GM19328 (cell line): ENCODE measurements around the gene BEAN1.

Experiments
- ATAC-seq: cut with Tn5 transposase; IDR thresholded peaks from one replicate; pipeline ENCODE4 v1.9.1; 2021; ENCODE audit warnings: mild to moderate bottlenecking, moderate library complexity; ENCODE audit not compliant: unreplicated experiment

BEAN1 gene, protein sequence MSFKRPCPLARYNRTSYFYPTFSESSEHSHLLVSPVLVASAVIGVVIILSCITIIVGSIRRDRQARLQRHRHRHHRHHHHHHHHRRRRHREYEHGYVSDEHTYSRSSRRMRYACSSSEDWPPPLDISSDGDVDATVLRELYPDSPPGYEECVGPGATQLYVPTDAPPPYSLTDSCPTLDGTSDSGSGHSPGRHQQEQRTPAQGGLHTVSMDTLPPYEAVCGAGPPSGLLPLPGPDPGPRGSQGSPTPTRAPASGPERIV

DNA sequence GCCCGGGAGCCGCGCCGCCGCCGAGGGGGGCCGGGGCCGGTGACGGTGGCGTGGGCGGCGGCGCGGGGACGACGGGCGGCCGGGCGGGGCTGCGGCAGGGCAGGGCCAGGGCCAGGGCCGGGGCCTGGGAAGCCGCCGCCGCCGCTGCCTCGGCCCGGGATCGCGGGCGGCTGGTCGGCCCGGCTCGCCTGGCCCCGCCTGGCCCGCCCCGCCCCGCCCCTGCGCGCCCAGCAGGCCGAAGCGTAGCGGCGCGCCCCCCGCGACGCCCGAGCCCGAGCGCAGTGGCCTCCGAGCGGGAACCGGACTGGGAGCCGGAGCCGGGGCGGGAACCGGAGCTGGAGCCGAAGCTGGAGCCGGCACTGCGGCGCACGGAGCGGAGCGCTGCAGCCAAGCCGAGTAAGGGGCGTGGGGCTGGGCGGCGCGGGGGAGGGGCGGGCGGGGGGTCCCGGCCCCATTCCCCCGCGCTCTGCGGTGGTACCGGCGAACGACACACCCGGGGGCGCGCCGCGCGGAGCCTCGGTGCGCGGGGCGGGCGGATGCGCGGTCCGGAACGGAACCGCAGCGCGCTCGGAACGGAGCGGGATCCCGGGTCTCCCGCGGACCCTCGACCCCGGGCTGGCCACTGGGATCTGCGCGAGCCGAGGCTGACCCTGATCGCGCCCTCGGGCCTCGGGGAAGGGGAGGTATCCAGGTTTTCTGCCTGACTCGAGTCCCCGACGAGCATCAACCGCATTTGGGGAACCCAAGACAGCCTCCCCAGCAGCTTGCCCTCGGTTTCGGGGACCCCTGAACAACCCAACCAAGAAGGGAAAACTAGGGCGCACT is at the start of gene BEAN1:
Gene BEAN1, plus strand, starts transcription at position 260 of the 825 bp plus-strand sequence. CDS start 10,382 bp downstream, outside the sequence.
- no peak for ATAC-seq

DNA sequence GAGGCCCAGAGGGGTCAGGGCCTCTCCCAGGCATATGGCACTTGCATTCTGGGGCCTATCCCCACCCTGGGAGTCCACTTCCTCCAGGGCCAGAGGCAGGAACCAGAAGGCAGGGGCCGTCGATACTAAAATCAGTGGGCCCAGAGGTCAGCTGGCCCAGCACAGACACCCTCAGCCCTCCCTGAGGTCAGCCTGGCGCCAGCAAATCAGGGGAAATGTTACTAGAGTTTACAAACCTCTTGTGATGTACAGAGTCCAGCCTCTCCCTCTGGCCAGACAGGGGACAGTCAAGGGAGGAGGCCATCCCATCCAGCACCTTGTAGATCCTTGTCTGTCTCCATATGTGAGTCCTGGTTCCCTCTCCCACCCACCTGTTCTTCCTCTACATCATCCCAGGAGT is 49.8 kb upstream of the BEAN1 start:
- ATAC-seq: no peak

DNA sequence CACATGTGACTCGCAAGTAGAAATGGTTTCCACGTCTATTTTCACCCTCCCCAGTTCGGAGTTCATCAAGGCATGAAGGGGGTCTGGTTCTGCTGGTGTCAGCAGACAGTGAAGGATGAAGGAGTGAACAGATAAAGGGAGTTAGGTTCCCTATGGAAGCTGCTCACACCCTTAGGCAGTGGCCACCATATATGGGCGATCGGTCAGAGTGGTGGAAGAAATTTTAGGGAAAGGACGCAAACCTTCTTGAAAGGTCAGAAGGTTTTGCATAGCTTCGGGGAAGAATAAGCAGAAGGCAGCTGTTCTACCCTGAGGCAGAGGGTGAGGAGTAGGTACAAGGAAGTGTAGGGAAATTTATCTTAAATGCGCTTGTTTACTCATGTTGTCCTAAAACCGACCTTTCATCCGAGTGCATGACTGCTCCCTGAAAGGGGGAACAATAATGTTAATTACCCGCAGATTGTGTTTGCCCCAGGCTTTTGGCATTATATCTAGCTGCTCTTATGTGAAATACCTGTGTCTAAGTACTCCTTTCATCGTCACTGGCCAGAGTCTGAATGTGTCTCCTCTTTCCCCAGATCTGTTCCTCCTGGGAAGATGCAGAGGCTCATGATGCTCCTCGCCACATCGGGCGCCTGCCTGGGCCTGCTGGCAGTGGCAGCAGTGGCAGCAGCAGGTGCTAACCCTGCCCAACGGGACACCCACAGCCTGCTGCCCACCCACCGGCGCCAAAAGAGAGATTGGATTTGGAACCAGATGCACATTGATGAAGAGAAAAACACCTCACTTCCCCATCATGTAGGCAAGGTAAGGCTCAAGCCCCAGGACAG is 48.1 kb upstream of the BEAN1 start:
- ATAC-seq: no peak

DNA sequence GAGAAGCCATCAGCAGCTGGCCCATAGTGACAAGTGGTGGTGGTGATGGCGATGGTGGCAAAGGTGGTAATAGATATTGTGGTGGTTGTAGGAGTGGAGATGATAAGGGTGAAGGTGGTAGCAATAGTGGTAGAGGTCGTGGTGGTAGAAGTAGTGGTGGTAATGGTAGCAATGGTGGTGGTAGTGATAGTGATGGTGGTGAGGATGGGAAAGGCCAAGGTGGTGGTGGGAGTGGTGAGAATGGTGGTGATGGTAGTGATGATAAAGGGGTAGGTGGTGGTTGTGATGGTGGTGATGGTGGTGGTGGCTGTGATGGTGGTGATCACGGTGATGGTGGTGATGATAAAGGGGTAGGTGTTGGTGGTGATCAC is 47.5 kb upstream of the BEAN1 start:
- no peak for ATAC-seq

DNA sequence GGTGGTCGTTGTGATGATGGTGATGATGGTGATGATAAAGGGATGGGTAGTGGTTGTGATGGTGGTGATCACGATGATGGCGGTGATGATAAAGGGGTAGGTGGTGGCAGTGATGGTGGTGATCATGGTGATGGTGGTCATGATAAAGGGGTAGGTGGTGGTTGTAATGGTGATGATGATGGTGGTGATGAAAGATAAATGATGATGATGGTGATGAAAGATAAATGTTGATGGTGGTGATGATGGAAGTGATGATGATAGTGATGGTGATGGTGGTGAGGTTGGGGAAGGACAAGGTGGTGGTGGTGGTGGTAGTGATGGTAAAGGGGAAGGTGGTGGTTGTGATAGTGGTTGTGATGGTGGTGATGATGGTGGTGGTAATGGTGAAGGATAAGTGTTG is 46.7 kb upstream of the BEAN1 start:
- no peak for ATAC-seq

DNA sequence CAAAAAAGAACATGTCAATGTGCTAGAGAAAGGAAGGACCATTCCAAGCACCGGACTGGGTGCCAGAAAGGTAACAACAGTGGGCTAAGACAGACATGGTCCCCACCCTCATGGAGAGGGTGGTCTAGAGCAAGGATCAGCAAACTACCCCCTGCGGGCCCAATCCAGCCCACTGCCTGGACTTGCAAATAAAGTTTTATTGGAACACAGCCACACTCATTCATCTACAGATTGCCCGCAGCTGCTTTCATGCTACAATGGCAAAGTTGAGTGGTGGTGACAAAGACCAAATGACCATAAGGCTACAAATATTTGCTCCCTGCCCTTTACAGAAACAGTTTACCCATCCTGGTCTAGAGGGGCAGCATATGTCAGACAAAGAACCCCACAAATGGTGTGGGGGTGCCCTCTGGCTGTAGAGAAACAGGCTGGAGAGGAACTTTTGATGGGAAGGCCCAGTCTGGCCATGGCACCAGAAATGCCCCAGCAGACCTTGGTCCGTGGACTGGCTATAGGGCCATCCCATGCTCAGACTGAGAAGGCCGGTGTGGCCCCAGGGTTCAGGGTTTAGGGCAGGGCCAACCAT is 45.4 kb upstream of the BEAN1 start:
- no peak for ATAC-seq

DNA sequence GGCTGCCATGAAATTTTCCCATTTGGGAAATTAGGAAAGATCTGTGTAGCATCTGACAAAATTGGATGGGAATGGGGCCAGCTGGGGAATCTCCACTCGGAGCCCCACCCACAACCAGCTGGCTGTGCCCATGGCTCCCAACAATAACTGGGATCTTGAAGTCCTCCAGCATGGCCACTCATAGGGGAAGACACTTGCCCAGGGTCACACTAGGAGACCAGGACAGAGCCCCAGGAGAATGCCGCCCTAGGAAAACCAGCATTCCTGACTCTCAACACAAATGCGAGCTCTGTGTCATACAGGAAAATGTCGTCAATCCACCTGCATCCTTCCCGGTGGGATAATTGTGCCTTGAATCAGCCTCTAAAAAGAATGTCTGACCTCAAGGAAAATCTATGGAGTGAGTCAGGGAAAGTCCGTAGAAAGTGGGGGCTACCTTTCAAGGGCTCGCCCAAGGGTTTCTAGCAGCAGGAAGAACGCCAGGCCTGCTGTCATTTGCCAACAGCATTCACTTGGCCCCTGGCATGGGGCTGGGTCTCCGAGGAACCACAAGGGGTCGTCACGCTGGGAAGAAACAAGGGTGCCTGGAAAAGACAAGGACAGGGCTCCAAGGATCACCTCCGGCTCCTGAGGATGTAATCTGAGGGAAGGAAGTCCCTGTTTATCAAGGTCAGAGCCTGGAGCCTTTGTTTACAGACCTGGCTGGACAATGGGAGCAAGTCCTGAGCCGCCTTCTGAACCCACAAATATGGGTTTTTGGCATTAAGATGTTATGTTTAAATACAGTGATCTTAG is 44.7 kb upstream of the BEAN1 start:
- ATAC-seq: no peak

DNA sequence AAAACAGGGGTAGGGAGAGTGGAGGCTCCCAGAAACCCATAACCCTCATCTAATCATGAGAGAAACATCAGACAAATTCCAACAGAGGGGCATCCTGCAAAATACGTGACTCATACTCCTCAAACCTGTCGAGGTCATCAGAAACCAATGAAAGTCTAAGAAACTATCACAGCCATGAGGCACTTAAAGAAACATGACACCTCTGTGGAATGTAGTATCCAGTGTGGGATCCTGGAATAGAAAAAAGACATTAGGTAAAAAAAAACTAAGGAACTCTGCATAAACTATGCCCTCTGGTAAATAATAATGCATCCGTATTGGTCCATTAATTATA is 44.2 kb upstream of the BEAN1 start:
- ATAC-seq: no peak

DNA sequence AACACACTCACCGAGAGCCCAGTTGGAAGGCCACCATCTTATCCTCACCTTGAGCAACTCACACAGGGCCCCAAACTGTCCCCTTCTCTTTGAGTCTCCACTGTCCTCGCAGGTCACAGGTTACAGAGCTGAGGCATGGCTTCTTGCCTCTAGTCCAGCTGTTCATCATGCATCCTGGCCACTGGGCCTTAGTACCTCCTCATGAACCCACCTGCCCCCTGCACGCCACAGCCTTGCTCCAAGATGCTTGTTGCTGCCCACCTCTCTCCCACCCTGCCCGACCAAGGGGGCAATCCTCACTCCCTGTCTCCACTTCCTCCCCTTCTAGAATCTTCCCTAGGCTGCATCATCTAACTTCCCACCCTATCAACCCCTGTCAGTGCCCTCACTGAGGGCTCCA is 43.5 kb upstream of the BEAN1 start:
- no peak for ATAC-seq

DNA sequence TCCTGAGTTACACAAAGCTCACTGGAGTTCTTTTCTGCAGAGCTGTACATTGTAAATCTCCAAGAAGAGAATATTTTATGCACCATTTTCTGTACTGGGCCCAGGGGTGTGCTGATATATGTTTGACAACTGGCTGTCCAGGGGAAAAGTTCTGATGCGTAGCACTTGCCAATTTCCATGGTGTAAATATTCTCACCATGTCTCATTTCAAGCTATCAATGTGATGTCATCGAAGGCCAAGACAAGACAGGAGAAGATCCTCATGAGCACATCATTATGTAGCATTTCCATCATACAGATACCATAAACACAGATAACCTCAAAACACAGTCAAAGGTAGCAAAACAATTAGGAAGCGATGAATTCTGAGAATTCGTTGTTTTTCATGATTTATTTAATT is 41.7 kb upstream of the BEAN1 start:
- ATAC-seq: no peak

DNA sequence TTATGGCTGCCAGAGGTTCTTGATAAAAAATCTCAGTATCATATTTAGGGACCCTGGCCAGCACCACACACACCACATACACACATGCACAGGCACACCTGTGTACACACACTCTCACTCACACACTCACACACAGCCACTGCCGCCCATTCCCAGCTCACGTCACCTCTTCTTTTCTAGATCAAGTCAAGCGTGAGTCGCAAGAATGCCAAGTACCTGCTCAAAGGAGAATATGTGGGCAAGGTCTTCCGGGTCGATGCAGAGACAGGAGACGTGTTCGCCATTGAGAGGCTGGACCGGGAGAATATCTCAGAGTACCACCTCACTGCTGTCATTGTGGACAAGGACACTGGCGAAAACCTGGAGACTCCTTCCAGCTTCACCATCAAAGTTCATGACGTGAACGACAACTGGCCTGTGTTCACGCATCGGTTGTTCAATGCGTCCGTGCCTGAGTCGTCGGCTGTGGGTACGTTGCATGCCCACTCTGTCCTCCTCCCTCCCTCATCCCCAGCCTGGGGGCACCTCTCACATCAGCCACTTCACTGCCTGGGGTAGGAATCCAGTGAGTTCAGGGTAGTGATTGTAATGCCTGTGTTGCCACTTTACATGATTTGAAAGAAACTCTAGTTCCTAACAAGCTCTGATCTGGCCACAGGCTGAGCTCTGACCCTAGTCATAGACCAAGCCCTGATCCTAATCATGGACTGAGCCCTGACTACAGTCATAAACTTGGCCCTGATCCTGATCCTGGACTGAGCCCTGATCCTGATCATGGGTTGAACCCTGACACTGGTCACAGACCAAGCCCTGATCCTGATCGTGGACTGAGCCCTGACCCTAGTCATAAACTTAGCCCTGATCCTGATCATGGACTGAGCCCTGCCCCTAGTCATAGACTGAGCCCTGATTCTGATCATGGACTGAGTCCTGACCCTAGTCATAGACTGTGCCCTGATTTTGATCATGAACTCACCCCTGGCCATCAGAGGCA is 40.2 kb upstream of the BEAN1 start:
- no peak for ATAC-seq

DNA sequence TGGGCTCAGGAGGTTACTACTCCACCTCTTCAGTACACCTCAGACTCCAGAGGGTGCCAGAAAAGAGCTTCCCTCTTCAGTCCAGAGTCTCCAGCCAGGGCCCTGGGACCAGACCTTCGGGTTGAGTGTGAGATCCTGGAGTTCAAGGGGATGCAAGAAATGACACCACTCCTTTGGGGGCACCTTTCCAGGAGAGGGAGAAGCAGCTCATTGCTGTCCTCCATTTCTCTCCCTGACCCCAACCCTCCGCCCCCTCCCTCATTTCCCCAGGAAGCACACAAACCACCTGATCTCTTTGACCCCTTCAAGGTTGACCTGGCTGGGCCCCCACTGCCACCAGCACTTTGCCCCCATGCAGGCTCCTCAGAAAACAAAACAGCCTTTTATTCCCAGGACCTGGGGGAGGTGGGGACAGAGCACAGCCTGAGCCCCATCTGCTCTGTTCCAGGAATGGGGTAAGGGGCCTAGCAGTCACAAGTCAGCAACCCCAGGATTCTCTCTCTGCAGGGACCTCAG is 39.2 kb upstream of the BEAN1 start:
- ATAC-seq: no peak

DNA sequence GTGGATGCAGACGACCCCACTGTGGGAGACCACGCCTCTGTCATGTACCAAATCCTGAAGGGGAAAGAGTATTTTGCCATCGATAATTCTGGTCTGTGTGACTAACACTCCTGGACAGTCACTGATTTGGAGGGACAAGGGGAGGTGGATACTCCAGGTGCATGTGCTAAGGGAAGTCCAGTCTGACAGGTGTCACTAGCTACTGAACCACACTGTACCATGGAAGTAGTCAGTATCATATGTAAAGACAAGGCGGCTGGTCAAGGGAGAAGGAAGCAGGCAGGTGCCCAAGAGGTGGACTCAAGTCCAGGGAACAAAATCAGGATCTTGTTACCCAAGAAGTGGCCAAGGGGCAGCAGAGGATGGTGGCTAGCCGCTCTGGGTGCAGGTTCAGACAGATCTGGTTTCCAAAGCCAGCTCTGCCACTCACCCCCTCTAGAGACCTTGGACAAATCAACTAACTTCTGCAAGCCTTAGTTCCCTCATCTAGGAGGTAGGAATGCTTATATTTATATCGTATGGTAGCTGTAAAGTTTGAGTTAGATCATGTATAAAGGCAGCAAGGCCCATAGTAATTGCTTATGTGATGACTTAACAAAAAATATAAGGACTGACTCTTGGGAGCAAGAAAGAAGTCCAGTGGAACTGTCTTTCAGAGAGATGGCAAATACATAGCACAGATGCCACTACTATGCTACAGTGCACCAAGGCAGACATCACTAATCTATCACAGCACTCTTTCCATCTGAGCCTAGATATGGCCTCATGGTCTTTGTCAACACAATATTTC is 38.5 kb upstream of the BEAN1 start:
- no peak for ATAC-seq

DNA sequence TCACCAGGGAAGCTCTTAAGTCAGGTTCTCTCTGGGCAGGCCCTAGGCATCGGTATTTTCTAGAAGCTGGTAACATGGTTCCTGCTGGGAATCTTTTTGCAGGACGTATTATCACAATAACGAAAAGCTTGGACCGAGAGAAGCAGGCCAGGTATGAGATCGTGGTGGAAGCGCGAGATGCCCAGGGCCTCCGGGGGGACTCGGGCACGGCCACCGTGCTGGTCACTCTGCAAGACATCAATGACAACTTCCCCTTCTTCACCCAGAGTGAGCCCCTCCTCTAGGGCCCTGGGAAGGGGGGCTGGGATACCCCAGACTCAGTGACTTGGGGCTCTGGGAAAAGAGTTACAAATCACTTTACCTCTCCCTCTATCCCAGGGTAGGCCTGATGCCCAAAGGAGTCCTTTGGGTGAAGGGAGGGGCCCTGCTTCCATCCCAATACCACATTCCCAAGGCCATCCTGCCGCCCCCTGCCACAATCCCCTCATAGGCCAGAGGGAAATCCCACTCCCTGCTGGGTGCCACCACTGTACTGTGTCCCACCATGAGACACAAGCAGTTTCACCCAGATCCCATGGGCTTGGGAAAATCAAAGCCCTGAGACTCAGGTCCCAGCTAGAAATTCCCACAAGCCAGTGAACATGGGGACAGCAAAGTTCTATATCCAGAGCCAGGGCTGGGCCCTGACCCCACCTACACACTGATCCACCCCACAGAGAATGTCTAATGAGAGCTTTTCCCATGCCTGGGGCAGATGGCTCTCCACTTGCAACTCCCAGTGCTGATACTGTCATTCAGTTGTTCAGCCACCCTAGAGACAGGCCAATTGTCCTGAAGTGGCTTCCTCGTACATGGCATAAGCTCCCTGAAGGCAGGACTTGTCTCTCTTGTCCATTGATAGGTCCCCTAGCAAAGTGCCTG is 37.6 kb upstream of the BEAN1 start:
- ATAC-seq: no peak

DNA sequence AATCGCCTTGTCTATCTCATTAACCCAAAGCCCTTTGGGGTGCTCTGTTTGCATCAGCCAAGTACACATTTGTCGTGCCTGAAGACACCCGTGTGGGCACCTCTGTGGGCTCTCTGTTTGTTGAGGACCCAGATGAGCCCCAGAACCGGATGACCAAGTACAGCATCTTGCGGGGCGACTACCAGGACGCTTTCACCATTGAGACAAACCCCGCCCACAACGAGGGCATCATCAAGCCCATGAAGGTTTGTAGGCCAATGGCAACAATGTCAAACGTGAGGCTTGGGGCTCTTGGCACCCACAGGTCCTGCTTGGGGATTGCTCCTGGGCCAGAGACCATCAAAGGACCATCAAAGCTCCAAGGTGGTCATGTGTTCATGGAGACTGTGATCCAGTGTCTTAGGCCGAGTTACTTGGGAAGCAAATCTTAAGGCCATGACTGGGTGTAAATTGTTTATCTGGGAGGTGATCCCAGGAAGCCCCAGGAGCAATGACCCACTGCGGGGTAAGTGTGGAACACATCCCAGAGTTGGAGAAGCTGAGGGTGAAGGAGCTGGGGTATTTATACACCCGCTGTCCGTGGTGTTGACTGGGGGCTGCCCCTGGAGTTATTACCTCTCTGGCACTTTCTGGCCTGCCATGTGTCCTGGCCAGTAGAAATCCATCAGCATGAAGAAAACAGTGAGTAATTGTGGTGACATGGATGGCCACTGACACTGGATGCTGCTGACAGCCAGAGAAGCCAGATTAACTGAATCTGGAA is 36.6 kb upstream of the BEAN1 start:
- ATAC-seq: no peak
